IMR-90 (cell line): ENCODE results near the gene RPL41. TPM values are rescaled to one million over a fixed set of nuclear protein-coding genes. Genes with fewer than 3 reads are reported as not detected.

ENCODE experiments used
- ATAC-seq: fragments of 200-7000 bp; cut with Tn5 transposase; 2 replicates; pipeline ENCODE4 v1.9.1; 2020; ENCODE audit warnings: low read depth, mild to moderate bottlenecking, moderate library complexity
- BruUV-seq: library from RNA; stranded (reverse); fragments of 400-500 nt; replicated peaks from 2 replicates; lab custom pipeline; 2021; lab: Mats Ljungman, UMichigan
- CTCF ChIA-PET: fragments of 300-600 bp; formaldehyde crosslinking; extraction: SDS; loops from one replicate; lab custom pipeline; 2021; ENCODE audit warnings: antibody characterized with exemption; lab: Yijun Ruan, JAX
- POLR2A ChIA-PET: fragments of 300-600 bp; sonication (Branson Sonifier 250); formaldehyde crosslinking; loops from one replicate; lab custom pipeline; 2022; ENCODE audit warnings: antibody characterized with exemption; ENCODE audit not compliant: unreplicated experiment; lab: Charles Lee
- DNase-seq: peaks from one replicate; pipeline ENCODE4 v3.0.0; 2013
- H2AFZ ChIP-seq: replicated peaks from 2 replicates; pipeline ENCODE3; 2013; ENCODE audit warnings: low read length, mild to moderate bottlenecking; ENCODE audit not compliant: poor library complexity
- H2AK5ac ChIP-seq: 2 replicates; pipeline ENCODE4 v1.6.1; 2013; ENCODE audit warnings: low read depth, low read length, inconsistent platforms
- H2AK9ac ChIP-seq: replicated peaks from 2 replicates; pipeline ENCODE3; 2013; ENCODE audit warnings: mild to moderate bottlenecking, low read depth, low read length, moderate library complexity; ENCODE audit not compliant: poor library complexity
- H2BK120ac ChIP-seq: 2 replicates; pipeline ENCODE4 v1.6.1; 2013; ENCODE audit warnings: low read depth, low read length, inconsistent platforms
- H2BK15ac ChIP-seq: 3 replicates; pipeline ENCODE4 v1.6.1; 2013; ENCODE audit warnings: low read depth, low read length, inconsistent platforms
- H2BK20ac ChIP-seq: 2 replicates; pipeline ENCODE4 v1.6.1; 2013; ENCODE audit warnings: low read depth, mild to moderate bottlenecking, inconsistent platforms, low read length, moderate library complexity
- H2BK5ac ChIP-seq: 2 replicates; pipeline ENCODE4 v1.6.1; 2013; ENCODE audit warnings: mild to moderate bottlenecking, low read depth, low read length, inconsistent platforms; ENCODE audit not compliant: poor library complexity, severe bottlenecking
- H3K14ac ChIP-seq: replicated peaks from 2 replicates; pipeline ENCODE4 v1.6.1; 2013; ENCODE audit warnings: low read depth, low read length, inconsistent platforms
- H3K18ac ChIP-seq: 2 replicates; pipeline ENCODE4 v1.6.1; 2013; ENCODE audit warnings: low read depth, low read length, control low read depth
- H3K23ac ChIP-seq: 2 replicates; pipeline ENCODE4 v1.6.1; 2013; ENCODE audit warnings: low read depth, low read length, inconsistent platforms
- H3K27ac ChIP-seq: 2 replicates; pipeline ENCODE4 v1.5.1; 2013; ENCODE audit warnings: mild to moderate bottlenecking, control low read depth, low read length; ENCODE audit not compliant: insufficient read depth
- H3K27me3 ChIP-seq: 2 replicates; pipeline ENCODE4 v1.6.1; 2013; ENCODE audit warnings: low read length; ENCODE audit not compliant: control insufficient read depth, insufficient read depth
- H3K36me3 ChIP-seq: 2 replicates; pipeline ENCODE4 v1.6.1; 2013; ENCODE audit warnings: low read length, mixed read lengths; ENCODE audit not compliant: control insufficient read depth, insufficient read depth
- H3K4ac ChIP-seq: 2 replicates; pipeline ENCODE4 v1.6.1; 2013; ENCODE audit warnings: low read depth, low read length, inconsistent platforms
- H3K4me1 ChIP-seq: 2 replicates; pipeline ENCODE4 v1.6.1; 2013; ENCODE audit warnings: low read length, mixed read lengths; ENCODE audit not compliant: control insufficient read depth, insufficient read depth
- H3K4me2 ChIP-seq: 2 replicates; pipeline ENCODE4 v1.6.1; 2013; ENCODE audit warnings: low read depth, mild to moderate bottlenecking, control low read depth, low read length, moderate library complexity
- H3K4me3 ChIP-seq: 2 replicates; pipeline ENCODE4 v1.5.1; 2013; ENCODE audit warnings: low read depth, mild to moderate bottlenecking, control low read depth, low read length, moderate library complexity; ENCODE audit not compliant: insufficient read depth
- H3K56ac ChIP-seq: 2 replicates; pipeline ENCODE4 v1.6.1; 2013; ENCODE audit warnings: low read length, inconsistent platforms; ENCODE audit not compliant: insufficient read depth; ENCODE audit errors: extremely low read depth
- H3K79me1 ChIP-seq, 2 experiments: 2 replicates each; pipeline ENCODE4 v1.6.1; 2013; ENCODE audit warnings: low read length in 2 of 2, inconsistent platforms in 1 of 2, low read depth in 1 of 2
- H3K9ac ChIP-seq: 2 replicates; pipeline ENCODE4 v1.6.1; 2013; ENCODE audit warnings: low read depth, low read length, control low read depth
- H3K9me1 ChIP-seq: 2 replicates; pipeline ENCODE4 v1.6.1; 2013; ENCODE audit warnings: low read length, inconsistent platforms; ENCODE audit not compliant: insufficient read depth
- H3K9me3 ChIP-seq: 2 replicates; pipeline ENCODE4 v1.6.1; 2013; ENCODE audit warnings: low read length; ENCODE audit not compliant: control insufficient read depth, insufficient read depth
- H4K20me1 ChIP-seq: 2 replicates; pipeline ENCODE4 v1.6.1; 2013; ENCODE audit warnings: low read length, inconsistent platforms; ENCODE audit not compliant: insufficient read depth
- H4K5ac ChIP-seq: 2 replicates; pipeline ENCODE4 v1.6.1; 2013; ENCODE audit warnings: mild to moderate bottlenecking, low read depth, low read length, control low read depth
- H4K8ac ChIP-seq, 2 experiments: 2 replicates each; pipeline ENCODE4 v1.6.1; 2013; ENCODE audit warnings: low read depth in 2 of 2, low read length in 2 of 2, control low read depth in 1 of 2, inconsistent platforms in 1 of 2
- H4K91ac ChIP-seq: 2 replicates; pipeline ENCODE4 v1.6.1; 2013; ENCODE audit warnings: low read depth, low read length, inconsistent platforms; ENCODE audit not compliant: insufficient read depth
- BHLHE40 ChIP-seq: fragments of 150-350 bp; IDR thresholded peaks from 2 replicates; pipeline ENCODE4 v1.6.1; 2016; ENCODE audit warnings: mild to moderate bottlenecking, low read depth, low read length
- CHD1 ChIP-seq: IDR thresholded peaks from 2 replicates; pipeline ENCODE4 v1.6.1; 2012; ENCODE audit warnings: low read depth, low read length, improper control_type of control experiment
- FOS ChIP-seq: fragments of 150-350 bp; IDR thresholded peaks from 2 replicates; pipeline ENCODE4 v1.6.1; 2016; ENCODE audit warnings: low read depth, low read length
- MAFK ChIP-seq: IDR thresholded peaks from 2 replicates; pipeline ENCODE4 v1.6.1; 2012; ENCODE audit warnings: low read depth, low read length, improper control_type of control experiment
- RFX5 ChIP-seq: IDR thresholded peaks from 2 replicates; pipeline ENCODE4 v1.8.0; 2012; ENCODE audit warnings: low read depth, mild to moderate bottlenecking, low read length, moderate library complexity
- WGBS, 2 experiments: methylation state at CpG; one replicate each; pipeline versions ENCODE4 v1.1.5 to v1.1.7; 2013; ENCODE audit warnings: missing lambda C conversion rate in 2 of 2; ENCODE audit not compliant: insufficient read length in 1 of 2; ENCODE audit errors: extremely low coverage in 2 of 2; 5-methylcytosine and 5-hydroxymethylcytosine counted together
- dilution Hi-C: fragments of 300-500 bp; cut with HindIII; formaldehyde crosslinking; loops from one replicate; pipeline ENCODE4 v1.14.3; 2018; ENCODE audit warnings: low sequenced_read_pairs; ENCODE audit not compliant: unreplicated experiment
- in situ Hi-C: fragments of 300-500 bp; cut with MboI; formaldehyde crosslinking; loops from 3 replicates; pipeline ENCODE4 v1.14.3; 2019; ENCODE audit warnings: low sequenced_read_pairs, inconsistent platforms, mixed read lengths
- intact Hi-C: fragments of 100-400 bp; cut with micrococcal nuclease; formaldehyde crosslinking; loops from 2 replicates; pipeline ENCODE4 v1.10.0; 2022
- polyA plus RNA-seq, 3 experiments: library from polyadenylated mRNA; depleted of rRNA; stranded (reverse); fragments of >200 nt; gene quantifications; 2 replicates each; pipeline ENCODE4 v1.2.3, GENCODE V29; 2012; ENCODE audit warnings: low replicate concordance in 1 of 3
- total RNA-seq: library from RNA; depleted of rRNA; stranded (reverse); fragments of >200 nt; gene quantifications from 2 replicates; pipeline ENCODE4 v1.2.3, GENCODE V29; 2012

The RPL41 gene
- total and polyA plus RNA-seq, 2 of the 4 experiments (the other 2 are of a cell fraction) = 1,119 to 9,394 TPM

DNA sequence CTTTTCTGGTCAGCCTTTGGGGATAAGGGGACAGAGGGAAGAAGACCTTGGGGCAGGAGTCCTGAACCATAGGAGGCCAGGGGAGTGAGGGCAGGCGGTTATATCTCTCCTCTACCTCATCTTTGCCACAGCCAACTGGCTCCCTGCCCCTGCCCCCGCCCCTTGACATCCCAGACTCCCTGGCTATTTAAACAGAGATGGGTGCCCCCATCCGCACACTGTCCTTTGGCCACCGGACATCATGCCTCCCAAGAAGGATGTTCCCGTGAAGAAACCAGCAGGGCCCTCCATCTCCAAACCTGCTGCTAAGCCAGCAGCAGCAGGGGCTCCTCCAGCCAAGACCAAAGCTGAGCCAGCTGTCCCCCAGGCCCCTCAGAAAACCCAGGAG, 37.2 kb downstream of the RPL41 start:
- DNase-seq = no peak
- ATAC-seq = no peak
- H2BK5ac ChIP-seq = no peak overlapping the region
- H2BK120ac ChIP-seq = 0 out of 2 replicates have a peak overlapping the region, but pooled peaks have one; percentile 33
- 100% methylated on average over 1 of the region's 5 CpGs; no CpG with 5 or more reads in 1 of the 2 experiments for WGBS, 2 experiments
- H3K79me1 ChIP-seq = peaks cover 22 to 55% of the 10 kb centered on the region in 2 experiments
- peak overlapping the region; percentile 100 for H2AK9ac ChIP-seq
- H4K91ac ChIP-seq = peak overlapping the region; percentile 7; the same call in 1 of the 2 replicates
- ChIA-PET CTCF (interaction anchor here (1.0 kb wide), 1 partner anchor 36 kb away, joined by 3 read pairs; the partner anchor contains the start of gene SMARCC2), POLR2A (no interaction called here)
- no peak overlapping the region; the same call in 1 of the 2 replicates for H3K4me2 ChIP-seq
- H4K8ac ChIP-seq = no peak overlapping the region
- H3K9ac ChIP-seq = peak overlapping the region; percentile 92
- H3K23ac ChIP-seq = peak overlapping the region; percentile 92
- H2AK5ac ChIP-seq = peak overlapping the region; percentile 87
- H3K4me1 ChIP-seq = peaks cover 13% of the 10 kb centered on the region
- no peak overlapping the region for H4K5ac ChIP-seq
- H2AFZ ChIP-seq = no peak overlapping the region
- dilution Hi-C loops = no loop called here
- peaks cover 4% of the 10 kb centered on the region; the same call in 1 of the 2 replicates for H4K20me1 ChIP-seq
- no peak overlapping the region for H3K18ac ChIP-seq
- intact Hi-C loops = no loop called here
- H3K27ac ChIP-seq = no peak overlapping the region
- H3K27me3 ChIP-seq = no peaks in the 10 kb centered on the region
- no peak overlapping the region for H3K4me3 ChIP-seq
- in situ Hi-C loops = no loop called here
- H3K36me3 ChIP-seq = peaks cover 7% of the 10 kb centered on the region
- H3K4ac ChIP-seq = peak overlapping the region; percentile 93; the same call in 1 of the 2 replicates
- no peak for TF ChIP-seq RFX5
- no peak for TF ChIP-seq FOS
- TF ChIP-seq CHD1 = no peak
- TF ChIP-seq MAFK = no peak
- TF ChIP-seq BHLHE40 = no peak
- no TSS peak for BruUV-seq
- H3K9me3 ChIP-seq = no peaks in the 10 kb centered on the region
- no peak overlapping the region for H2BK15ac ChIP-seq
- peaks cover 14% of the 10 kb centered on the region for H3K9me1 ChIP-seq
- 0 out of 2 replicates have a peak overlapping the region, but pooled peaks have one; percentile 98 for H3K14ac ChIP-seq
- H2BK20ac ChIP-seq = 0 out of 2 replicates have a peak overlapping the region, but pooled peaks have one; percentile 30
- H3K56ac ChIP-seq = no peak overlapping the region
